HCT116 (cell line): Measurements from ENCODE around the gene MAN2A2. TPM values are rescaled to one million over a fixed set of nuclear protein-coding genes. Genes with fewer than 3 reads are reported as not detected.
"Not testable (repeated sequence)": the region's sequence is repeated elsewhere in the genome, so short reads cannot be mapped to it uniquely, and the experiment has no call there.

Source experiments
- ATAC-seq: fragments of 200-7000 bp; cut with Tn5 transposase; 2 replicates; pipeline ENCODE4 v1.9.1; 2020; ENCODE audit warnings: mild to moderate bottlenecking, moderate library complexity
- BruUV-seq: library from RNA; stranded (reverse); fragments of 400-500 nt; replicated peaks from 2 replicates; lab custom pipeline; 2021; lab: Mats Ljungman, UMichigan
- CTCF ChIA-PET: fragments of 300-600 bp; sonication (Branson Sonifier 250); formaldehyde crosslinking; loops from one replicate; lab custom pipeline; 2021; ENCODE audit warnings: antibody characterized with exemption; lab: Charles Lee
- POLR2A ChIA-PET: fragments of 300-600, 350-600 bp; sonication (Branson Sonifier 250); formaldehyde crosslinking; loops from one replicate; lab custom pipeline; 2021; ENCODE audit warnings: antibody characterized with exemption; lab: Charles Lee
- RAD21 ChIA-PET, 2 experiments: fragments of 300-600 bp; sonication (Branson Sonifier 250); formaldehyde crosslinking; loops; one replicate each; lab custom pipeline; 2023; ENCODE audit warnings: low total read pairs in 2 of 2; ENCODE audit not compliant: uncharacterized antibody in 2 of 2, unreplicated experiment in 2 of 2, low non-redundant PET in 1 of 2; lab: Charles Lee
- DNase-seq: peaks from one replicate; pipeline ENCODE4 v3.0.0-alpha.2; 2010; ENCODE audit warnings: low read depth, low spot score
- H2AFZ ChIP-seq: fragments of 200-600 bp; shearing (Covaris generic), sonication (generic); 2 replicates; pipeline ENCODE4 v1.6.1; 2017; ENCODE audit warnings: low read depth, mixed run types, mixed read lengths, antibody characterized with exemption, low read length; ENCODE audit not compliant: poor library complexity, severe bottlenecking
- H3K27ac ChIP-seq: 2 replicates; pipeline ENCODE4 v1.5.1; 2012; ENCODE audit warnings: low read depth, low read length
- H3K27me3 ChIP-seq: fragments of 200-600 bp; sonication (generic); 2 replicates; pipeline ENCODE4 v1.6.1; 2016; ENCODE audit warnings: mixed run types, low read length, mixed read lengths; ENCODE audit not compliant: insufficient read depth
- H3K36me3 ChIP-seq, 2 experiments: fragments of 200-500 bp in 1 of 2; fragments of 200-600 bp in 1 of 2; sonication (Bioruptor generic) in 1 of 2; sonication (generic) in 1 of 2; 2 replicates each; pipeline versions ENCODE4 v1.5.1 to v1.6.1; 2014 to 2016; ENCODE audit warnings: low read length in 2 of 2, inconsistent platforms in 1 of 2, mixed read lengths in 1 of 2, mixed run types in 1 of 2; ENCODE audit not compliant: insufficient read depth in 2 of 2, control insufficient read depth in 1 of 2
- H3K4me1 ChIP-seq, 2 experiments: fragments of 200-600 bp in 1 of 2; sonication (generic) in 1 of 2; 2 replicates each; pipeline versions ENCODE4 v1.5.1 to v1.6.1; 2012 to 2017; ENCODE audit warnings: low read length in 2 of 2, inconsistent platforms in 1 of 2, mild to moderate bottlenecking in 1 of 2, mixed read lengths in 1 of 2, mixed run types in 1 of 2, moderate library complexity in 1 of 2; ENCODE audit not compliant: insufficient read depth in 2 of 2, control insufficient read depth in 1 of 2
- H3K4me2 ChIP-seq: fragments of 200-600 bp; sonication (generic); 2 replicates; pipeline ENCODE4 v1.6.1; 2017; ENCODE audit warnings: mixed run types, low read length, mixed read lengths
- H3K4me3 ChIP-seq, 2 experiments: fragments of 200-600 bp in 1 of 2; sonication (generic) in 1 of 2; replicated peaks in 1 of 2; 2 replicates each; pipeline ENCODE4 v1.5.1; 2011 to 2016; ENCODE audit warnings: low read length in 2 of 2, control low read depth in 1 of 2, low read depth in 1 of 2, mild to moderate bottlenecking in 1 of 2, mixed read lengths in 1 of 2, mixed run types in 1 of 2
- H3K79me2 ChIP-seq: fragments of 200-600 bp; sonication (generic); 2 replicates; pipeline ENCODE4 v1.6.1; 2017; ENCODE audit warnings: mild to moderate bottlenecking, mixed run types, low read length, moderate library complexity, mixed read lengths; ENCODE audit not compliant: insufficient read depth
- H3K9ac ChIP-seq: fragments of 200-600 bp; sonication (generic); 2 replicates; pipeline ENCODE4 v1.6.1; 2016; ENCODE audit warnings: low read length, mixed read lengths
- H3K9me2 ChIP-seq: fragments of 200-600 bp; sonication (generic), shearing (Covaris generic); 2 replicates; pipeline ENCODE4 v1.6.1; 2017; ENCODE audit warnings: mixed run types, mild to moderate bottlenecking, moderate library complexity; ENCODE audit not compliant: insufficient read depth
- H3K9me3 ChIP-seq, 2 experiments: fragments of 200-500 bp in 1 of 2; fragments of 200-600 bp in 1 of 2; sonication (Bioruptor generic) in 1 of 2; sonication (generic) in 1 of 2; 2 replicates each; pipeline ENCODE4 v1.6.1; 2014 to 2017; ENCODE audit warnings: low read length in 2 of 2, mixed read lengths in 2 of 2, inconsistent platforms in 1 of 2, low read depth in 1 of 2, mild to moderate bottlenecking in 1 of 2, mixed run types in 1 of 2, moderate library complexity in 1 of 2; ENCODE audit not compliant: control insufficient read depth in 1 of 2, insufficient read depth in 1 of 2
- H4K20me1 ChIP-seq: fragments of 200-600 bp; sonication (generic), shearing (Covaris generic); 2 replicates; pipeline ENCODE4 v1.6.1; 2017; ENCODE audit warnings: mixed run types, mild to moderate bottlenecking, moderate library complexity; ENCODE audit not compliant: insufficient read depth
- CEBPB ChIP-seq: IDR thresholded peaks from 2 replicates; pipeline ENCODE4 v1.6.1; 2012; ENCODE audit warnings: low read depth
- EGR1 ChIP-seq: IDR thresholded peaks from 2 replicates; pipeline ENCODE4 v1.6.1; 2012; ENCODE audit warnings: low read depth
- ELF1 ChIP-seq: IDR thresholded peaks from 2 replicates; pipeline ENCODE4 v1.6.1; 2012; ENCODE audit warnings: low read depth, borderline replicate concordance
- EZH2 ChIP-seq: fragments of 200-600 bp; sonication (generic); IDR thresholded peaks from 2 replicates; pipeline ENCODE4 v1.6.1; 2017; ENCODE audit warnings: antibody characterized with exemption, mixed run types
- EZH2phosphoT487 ChIP-seq: fragments of 200-600 bp; IDR thresholded peaks from 2 replicates; pipeline ENCODE4 v1.6.1; 2018; ENCODE audit warnings: antibody characterized with exemption, borderline replicate concordance
- POLR2A ChIP-seq: IDR thresholded peaks from 2 replicates; pipeline ENCODE4 v1.7.0; 2011; ENCODE audit warnings: borderline replicate concordance; ENCODE audit not compliant: insufficient read depth, insufficient read length; ENCODE audit errors: extremely low read depth
- SP1 ChIP-seq: IDR thresholded peaks from 2 replicates; pipeline ENCODE4 v1.6.1; 2012; ENCODE audit warnings: low read depth
- TCF7L2 ChIP-seq: IDR thresholded peaks from 2 replicates; pipeline ENCODE4 v1.7.0; 2011; ENCODE audit warnings: borderline replicate concordance, inconsistent platforms; ENCODE audit not compliant: insufficient read depth, insufficient read length; ENCODE audit errors: extremely low read depth
- ZBTB33 ChIP-seq: IDR thresholded peaks from 2 replicates; pipeline ENCODE4 v1.6.1; 2011; ENCODE audit warnings: mild to moderate bottlenecking, low read length, moderate library complexity; ENCODE audit not compliant: insufficient replicate concordance; ENCODE audit errors: extremely low read depth
- intact Hi-C: fragments of 100-400 bp; cut with micrococcal nuclease; formaldehyde crosslinking; loops from 2 replicates; pipeline ENCODE4 v1.10.0; 2022
- total RNA-seq: library from RNA; stranded (reverse); gene quantifications from one replicate; pipeline ENCODE4 v1.2.1, GENCODE V29; 2021; ENCODE audit not compliant: unreplicated experiment

MAN2A2 gene
- total RNA-seq, 1 experiment from 2014 or later, result 44.9 TPM

DNA sequence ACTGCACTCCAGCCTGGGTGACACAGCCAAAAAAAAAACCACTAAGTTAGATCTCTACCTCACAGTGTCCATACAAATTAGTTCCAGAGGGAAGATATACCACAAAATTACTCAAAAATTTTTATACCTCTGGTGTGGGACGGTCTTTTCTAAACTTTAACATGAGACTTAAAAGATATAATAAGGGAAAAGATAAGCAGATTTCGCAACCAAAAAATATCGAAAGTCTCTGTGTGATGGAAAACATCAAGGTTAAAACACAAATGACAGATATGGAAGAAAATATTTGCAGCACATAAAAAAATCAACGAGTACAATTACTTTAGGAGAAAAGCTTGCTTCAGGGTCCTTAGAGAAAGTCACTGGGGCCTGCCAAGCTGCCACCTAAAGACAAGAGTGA, 18.8 kb downstream of the MAN2A2 start:
- Histone ChIP-seq H3K9me3 (no peaks in the 10 kb centered on the region), H3K79me2 (no peaks in the 10 kb centered on the region), H3K4me1 (no peaks in the 10 kb centered on the region), H3K36me3 (peaks cover 0 to 4% of the 10 kb centered on the region in 2 experiments; a peak in 3 of 4 replicates), H4K20me1 (no peaks in the 10 kb centered on the region), H3K27me3 (no peaks in the 10 kb centered on the region), H3K4me3 (no peak overlapping the region), H2AFZ (no peak overlapping the region), H3K9me2 (no peaks in the 10 kb centered on the region), H3K27ac (no peak overlapping the region), H3K9ac (no peak overlapping the region), H3K4me2 (no peak overlapping the region)
- ATAC-seq (no peak), DNase-seq (no peak)
- intact Hi-C loops, result no loop called here
- POLR2A ChIA-PET, result no interaction called here
- BruUV-seq, result no TSS peak
- CTCF ChIA-PET, result interaction anchor here (2.0 kb wide), 1 partner anchor 10 kb away, joined by 8 read pairs; the partner anchor contains the start of gene HDDC3
- RAD21 ChIA-PET, result no interaction called here
- TF ChIP-seq EGR1 (no peak), SP1 (no peak), CEBPB (no peak), EZH2 (no peak), TCF7L2 (no peak), ZBTB33 (no peak), ELF1 (no peak), POLR2A (no peak), EZH2phosphoT487 (no peak)

DNA sequence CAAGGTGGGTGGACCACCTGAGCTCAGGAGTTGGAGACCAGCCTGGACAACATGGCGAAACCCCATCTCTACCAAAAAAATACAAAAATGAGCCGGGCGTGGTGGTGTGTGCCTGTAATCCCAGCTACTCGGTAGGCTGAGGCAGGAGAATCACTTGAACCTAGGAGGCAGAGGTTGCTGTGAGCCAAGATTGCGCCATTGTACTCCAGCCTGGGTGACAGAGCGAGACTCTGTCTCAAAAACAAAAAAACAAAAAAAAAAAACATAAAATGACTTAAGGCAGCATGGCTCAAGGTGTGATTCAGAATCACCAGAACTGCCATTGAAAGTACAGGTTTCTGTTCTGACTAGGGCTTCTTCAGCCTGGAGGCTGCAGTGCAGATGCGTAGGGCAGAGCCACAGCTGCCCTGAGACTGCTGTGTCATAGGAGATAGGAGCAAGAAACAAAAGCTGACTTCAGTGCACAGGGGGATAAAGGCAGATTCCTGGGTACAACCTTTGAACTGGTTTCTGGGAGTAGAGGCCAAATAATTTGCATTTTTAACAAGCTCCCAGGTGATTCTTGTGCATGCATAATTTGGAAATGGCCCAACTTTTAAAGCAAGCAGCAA, 19.7 kb downstream of the MAN2A2 start:
- H3K27me3 ChIP-seq, H3K9me2 ChIP-seq, BruUV-seq, RAD21 ChIA-PET, H3K4me1 ChIP-seq, H3K9ac ChIP-seq, ATAC-seq, H3K9me3 ChIP-seq, H3K36me3 ChIP-seq, H3K4me2 ChIP-seq, H3K27ac ChIP-seq, H2AFZ ChIP-seq, DNase-seq, H3K4me3 ChIP-seq, H4K20me1 ChIP-seq, intact Hi-C loops, H3K79me2 ChIP-seq: not testable (repeated sequence)
- CTCF ChIA-PET, result interaction anchor here (0.6 to 1.6 kb wide), 2 partner anchors 9 to 130 kb away, joined by 3 to 6 read pairs; partner anchors contain the start of gene HDDC3
- POLR2A ChIA-PET, result interaction anchor here (0.7 to 1.1 kb wide), 2 partner anchors 9 to 634 kb away, joined by 3 read pairs; no protein-coding TSS in a partner anchor
